Activated CD4-positive, CD25-positive, alpha-beta regulatory T cell treated with anti-CD3 and anti-CD28 coated beads, Interleukin-2, amount 50 U/mL, for 24 hours (primary cell): Measurements from ENCODE around the gene PTGES3L.
"Not testable (repeated sequence)": the region's sequence is repeated elsewhere in the genome, so short reads cannot be mapped to it uniquely, and the experiment has no call there.

Experiments
- ATAC-seq, 2 donors: fragments of 150-1000 bp; cut with Tn5 transposase; one replicate each; pipeline ENCODE4 v1.10.0; 2021; ENCODE audit warnings: mild to moderate bottlenecking in 1 of 2, moderate library complexity in 1 of 2

PTGES3L gene

GRCh38 chr17:42980274-42980765 lies 440 bp upstream of the PTGES3L start, which contains the start of gene RUNDC1:
RUNDC1 (plus strand) TSS chr17:42980565; CDS start chr17:42980577, 12 bp downstream.
- peak; percentile 81 to 82 for ATAC-seq

DNA sequence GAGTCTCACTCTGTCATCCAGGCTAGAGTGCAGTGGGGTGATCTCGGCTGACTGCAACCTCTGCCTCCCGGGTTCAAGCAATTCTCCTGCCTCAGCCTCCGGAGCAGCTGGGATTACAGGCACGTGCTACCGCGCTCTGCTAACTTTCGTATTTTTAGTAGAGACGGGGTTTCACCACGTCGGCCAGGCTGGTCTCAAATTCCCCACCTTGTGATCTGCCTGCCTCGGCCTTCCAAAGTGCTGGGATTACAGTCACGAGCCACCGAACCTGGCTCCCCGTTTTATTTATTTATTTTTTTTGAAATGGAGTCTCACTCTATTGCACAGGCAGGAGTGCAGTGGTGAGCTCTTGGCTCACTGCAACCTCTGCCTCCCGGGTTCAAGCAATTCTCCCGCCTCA lies 4.2 kb downstream of the PTGES3L start:
- not testable (repeated sequence) for ATAC-seq

DNA sequence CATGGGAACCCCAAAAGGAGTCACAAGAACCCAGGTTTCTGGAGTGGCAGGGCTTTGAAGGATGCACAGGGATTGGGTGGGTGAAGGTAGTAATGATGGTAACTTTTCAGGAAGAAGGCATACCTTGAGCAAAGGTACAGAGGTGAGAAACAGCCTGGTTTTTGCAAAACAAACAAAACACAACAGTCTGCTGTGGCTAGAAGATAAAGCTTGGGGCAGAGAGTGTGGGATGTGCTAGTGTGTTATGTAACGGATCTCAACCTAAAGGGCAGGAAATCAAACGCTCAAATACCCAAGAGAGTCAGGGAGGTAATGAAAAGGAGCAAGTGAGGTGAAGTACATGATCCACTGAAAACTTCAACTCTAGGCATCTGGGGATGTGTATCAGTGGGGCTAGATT lies 4.6 kb downstream of the PTGES3L start:
- no peak for ATAC-seq

GRCh38 chr17:42973323-42973722 lies 6.6 kb downstream of the PTGES3L start:
- not testable (repeated sequence) for ATAC-seq

GRCh38 chr17:42971589-42971988 lies 8.3 kb downstream of the PTGES3L start:
- ATAC-seq, result no peak

- ATAC-seq, result no peak
These were observed 10.8 kb downstream of the PTGES3L start for GRCh38 chr17:42969001-42969581.

DNA sequence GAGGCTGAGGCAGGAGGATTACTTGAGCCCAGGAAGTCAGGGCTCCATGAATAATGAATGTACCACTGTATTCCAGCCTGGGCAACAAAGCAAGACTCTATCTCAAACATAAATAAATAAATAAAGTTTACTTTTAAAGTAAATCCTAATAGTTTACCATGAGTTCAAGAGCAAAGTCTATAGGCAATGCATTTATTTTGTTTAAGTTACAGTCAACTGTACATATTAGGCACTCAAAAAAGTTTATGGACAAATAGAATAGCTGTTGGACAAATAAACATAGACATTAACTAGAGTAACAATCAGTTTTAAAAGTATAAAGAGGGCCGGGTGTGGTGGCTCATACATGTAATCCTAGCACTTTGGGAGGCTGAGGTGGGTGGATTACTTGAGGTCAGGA lies 12.0 kb downstream of the PTGES3L start:
- ATAC-seq, result no peak

DNA sequence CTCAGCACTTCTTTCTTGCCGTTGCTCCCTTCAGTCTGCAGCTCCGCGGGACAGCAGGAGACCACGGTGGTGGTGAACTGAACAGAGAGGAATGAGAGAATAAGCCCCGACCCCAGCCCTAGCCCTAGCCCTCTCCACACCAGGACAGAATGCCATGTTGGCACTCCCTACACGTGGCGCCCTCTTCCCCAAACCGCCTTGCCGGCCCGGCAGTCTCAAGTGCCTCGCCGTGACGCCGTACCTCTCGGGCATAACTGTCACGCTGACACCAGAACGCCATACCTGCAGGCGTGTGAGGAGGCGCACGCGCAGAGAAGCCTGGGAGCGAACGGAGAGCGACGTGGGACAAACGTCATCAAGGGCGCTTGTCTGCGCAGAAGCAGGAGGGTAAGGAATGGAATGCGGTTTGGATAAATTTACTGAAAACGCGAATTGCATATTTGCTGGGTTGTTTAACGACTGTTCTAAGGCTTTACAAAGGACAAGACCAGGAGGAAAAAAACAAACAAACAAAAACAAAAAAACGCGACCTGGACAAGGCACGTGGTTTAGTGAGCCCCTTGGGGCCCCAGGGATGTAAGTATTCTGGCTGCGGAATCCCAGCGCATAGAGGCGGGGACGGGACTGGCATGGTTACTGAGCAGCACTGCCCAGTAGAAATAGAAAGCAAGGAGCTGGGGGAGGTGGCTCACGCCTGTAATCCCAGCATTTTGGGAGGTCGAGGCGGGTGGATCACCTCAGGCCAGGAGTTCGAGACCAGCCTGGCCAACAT lies 15.5 kb downstream of the PTGES3L start, which contains the start of gene AARSD1:
Gene AARSD1, minus strand, starts transcription at position 294 of the 772 bp plus-strand sequence. Its CDS starts 14 bp downstream, at position 280.
- peak; percentile 98 to 100 for ATAC-seq

GRCh38 chr17:42953669-42954068 lies 26.2 kb downstream of the PTGES3L start:
- no peak for ATAC-seq

- ATAC-seq, result no peak
These were observed 29.7 kb downstream of the PTGES3L start for GRCh38 chr17:42950044-42950783.

DNA sequence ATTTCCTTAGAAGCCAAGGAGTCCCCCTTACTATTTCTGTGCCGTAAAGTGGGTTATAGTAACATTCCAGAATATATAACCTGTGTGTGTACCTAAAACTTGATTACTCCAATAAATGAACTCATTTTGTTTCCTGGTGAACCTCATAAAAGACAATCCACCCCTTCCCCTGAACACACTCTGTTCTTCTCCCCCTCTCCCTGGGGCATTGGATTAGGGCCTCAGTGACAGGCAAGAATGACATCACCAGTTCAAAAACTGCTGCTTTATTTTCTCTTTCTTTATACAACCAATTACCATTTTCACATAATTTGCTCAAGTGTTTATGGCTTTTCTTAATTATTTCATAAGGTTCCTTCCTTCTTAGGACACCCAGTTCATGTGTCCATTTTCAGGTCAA lies 33.1 kb downstream of the PTGES3L start:
- no peak for ATAC-seq

DNA sequence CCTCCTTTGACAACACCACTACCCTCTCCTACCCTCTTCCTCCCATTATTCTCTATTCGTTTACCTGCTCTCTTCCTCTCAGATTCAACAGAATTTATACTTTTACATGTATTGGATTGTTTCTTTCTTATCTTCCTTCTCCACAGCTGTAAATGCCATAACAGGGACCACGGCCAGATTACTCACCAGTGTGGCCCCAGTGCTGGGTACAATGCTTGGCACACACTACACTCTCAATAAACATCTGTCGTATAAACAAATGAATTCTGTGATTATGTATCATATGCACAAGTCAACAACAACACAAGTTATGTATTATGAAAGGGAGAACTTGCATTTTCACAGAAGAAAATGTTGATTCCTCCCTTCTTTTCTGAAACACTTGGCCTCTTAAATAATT lies 35.7 kb downstream of the PTGES3L start:
- no peak for ATAC-seq

DNA sequence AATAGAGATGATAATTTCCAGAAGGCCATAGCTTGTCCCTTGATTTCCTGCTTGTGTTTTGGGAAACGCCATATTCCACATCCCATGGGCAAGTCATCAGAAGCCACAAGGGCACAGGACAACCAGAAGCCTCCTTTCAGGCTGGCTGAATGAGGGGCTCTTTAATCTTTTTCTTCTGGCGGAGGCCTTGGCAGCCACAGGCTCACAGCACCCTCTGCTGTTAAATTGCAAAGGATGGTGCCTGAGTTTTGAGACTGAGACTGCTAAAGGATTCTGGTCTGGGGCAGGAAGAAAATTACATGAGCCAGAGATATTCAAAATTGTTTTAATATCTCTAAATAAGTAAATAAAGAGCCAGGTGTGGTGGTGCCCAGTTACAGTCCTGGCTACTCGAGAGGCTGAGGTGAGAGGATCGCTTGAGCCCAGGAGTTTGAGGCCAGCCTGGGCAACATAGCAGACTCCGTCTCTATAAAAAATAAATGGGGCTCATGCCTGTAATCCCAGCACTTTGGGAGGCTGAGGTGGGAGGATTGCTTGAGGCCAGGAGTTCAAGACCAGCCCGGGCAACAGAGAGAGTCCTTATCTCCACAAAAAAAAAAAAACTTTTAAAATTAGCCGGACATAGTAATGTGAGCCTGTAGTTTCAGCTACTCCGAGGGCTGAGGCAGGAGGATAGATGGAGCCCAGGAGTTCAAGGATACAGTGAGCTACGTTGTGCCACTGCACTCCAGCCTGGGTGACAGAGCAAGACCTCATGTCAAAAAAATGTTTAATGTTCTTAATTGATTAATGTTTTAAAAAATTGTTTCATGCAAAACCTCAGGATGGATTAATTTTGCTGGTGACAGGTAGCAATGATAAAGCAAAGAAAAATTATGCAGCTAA lies 41.9 kb downstream of the PTGES3L start:
- no peak for ATAC-seq

GRCh38 chr17:42929497-42929844 lies 50.4 kb downstream of the PTGES3L start:
- ATAC-seq, result no peak

GRCh38 chr17:42928714-42929496 lies 51.0 kb downstream of the PTGES3L start:
- peak; percentile 73 to 77 for ATAC-seq

- no peak for ATAC-seq
These were observed 55.0 kb downstream of the PTGES3L start for GRCh38 chr17:42924891-42925290.

- not testable (repeated sequence) for ATAC-seq
These were observed 56.4 kb downstream of the PTGES3L start for GRCh38 chr17:42923472-42923871.

GRCh38 chr17:42922294-42922693 lies 57.6 kb downstream of the PTGES3L start:
- no peak for ATAC-seq

DNA sequence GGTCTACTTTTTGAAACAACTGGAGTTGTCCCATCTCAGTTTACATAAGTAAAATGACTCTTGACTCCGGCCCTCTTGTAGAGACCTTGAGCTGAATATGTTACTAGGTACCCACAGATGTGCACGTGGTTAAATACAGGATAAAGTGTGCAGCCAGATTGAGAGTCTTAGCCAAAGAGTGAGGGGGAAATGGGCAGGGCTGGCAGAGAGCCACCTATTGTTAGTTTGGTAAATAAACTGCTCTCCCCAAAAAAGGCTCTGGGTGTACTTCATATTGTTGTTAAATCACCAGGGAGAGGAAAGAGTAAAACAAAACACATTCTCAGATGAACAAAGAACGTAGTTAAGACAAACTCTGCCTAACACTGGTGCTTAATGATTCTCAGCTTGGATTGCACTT lies 59.0 kb downstream of the PTGES3L start:
- ATAC-seq, result no peak

DNA sequence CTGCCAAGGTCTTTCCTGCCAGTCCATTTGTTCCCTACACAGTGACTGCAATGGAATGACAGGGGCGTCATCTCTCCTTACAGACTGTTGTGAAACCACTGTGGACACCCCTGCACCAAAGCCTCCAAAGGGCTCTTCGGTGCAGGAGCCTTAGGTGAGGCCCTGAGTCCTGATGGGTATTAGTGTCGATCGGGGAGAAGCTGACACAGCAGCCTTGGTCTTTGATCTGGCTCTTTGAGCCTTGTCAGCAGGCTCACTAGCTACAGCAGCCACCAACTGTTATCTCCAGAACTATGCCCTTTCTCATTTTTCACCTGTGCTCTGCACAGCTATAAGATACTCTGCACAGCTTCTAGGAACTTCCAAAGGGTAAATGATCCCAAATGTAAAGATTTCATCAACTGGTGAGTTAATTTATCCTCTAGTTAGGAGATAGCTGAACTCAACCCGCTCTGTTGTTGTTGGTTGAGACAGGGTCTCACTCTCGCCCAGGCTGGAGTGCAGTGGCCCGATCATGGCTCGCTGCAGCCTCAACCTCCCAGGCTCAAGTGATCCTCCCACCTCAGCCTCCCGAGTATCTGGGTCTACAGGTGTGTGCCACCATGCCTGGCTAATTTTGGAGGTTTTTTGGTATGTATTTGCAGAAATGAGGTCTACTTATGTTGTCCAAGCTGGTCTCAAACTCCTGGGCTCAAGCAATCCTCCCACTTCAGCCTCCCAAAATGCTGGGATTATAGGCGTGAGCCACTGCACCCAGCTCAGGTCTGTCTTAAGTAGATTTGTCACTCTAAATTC lies 59.6 kb downstream of the PTGES3L start:
- no peak for ATAC-seq
